GM12864 (cell line): ENCODE results near the gene FEV.

ENCODE experiments used
- DNase-seq: peaks from one replicate; pipeline ENCODE4 v3.0.0-alpha.2; 2011; ENCODE audit warnings: low read depth
- H3K4me3 ChIP-seq: 2 replicates; pipeline ENCODE4 v1.5.1; 2011; ENCODE audit warnings: mild to moderate bottlenecking, low read depth, low read length, control low read depth
- TF ChIP-seq, protein P1 (sequence below): IDR thresholded peaks from 2 replicates; pipeline ENCODE4 v1.5.1; 2011; ENCODE audit warnings: low read depth, mild to moderate bottlenecking, moderate library complexity, low read length, control low read depth, inconsistent platforms; ENCODE audit errors: missing control alignments

The FEV gene

DNA sequence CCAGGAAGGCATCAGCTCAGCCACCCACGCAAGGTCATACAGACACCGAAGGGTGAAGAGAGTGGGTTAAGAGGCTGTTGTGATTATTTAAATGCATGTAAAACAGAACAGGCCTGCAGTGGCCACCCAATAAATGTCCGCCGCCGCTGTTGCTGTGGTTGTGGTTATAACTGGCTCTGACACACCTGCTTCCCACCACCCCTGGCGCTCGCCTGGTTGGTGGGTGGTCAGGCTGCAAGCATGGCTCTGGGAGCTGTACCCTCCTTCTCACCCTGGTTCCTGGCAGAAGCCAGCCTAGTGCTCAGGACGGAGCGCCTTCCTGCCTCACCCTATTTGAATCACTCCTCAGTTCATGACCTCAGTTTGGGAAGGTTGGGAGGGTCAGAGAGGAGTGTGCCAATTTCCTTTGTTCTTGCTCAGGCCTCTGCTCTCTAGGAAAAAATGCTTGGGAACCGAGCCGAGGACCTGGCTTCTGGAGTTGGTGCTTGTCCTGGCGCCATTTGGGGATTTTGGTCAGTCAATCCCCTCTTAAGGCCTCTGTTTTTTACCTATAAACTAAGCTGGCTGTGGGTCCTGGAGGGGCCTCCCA lies 13.5 kb upstream of the FEV start:
- TF ChIP-seq, protein P1, sequence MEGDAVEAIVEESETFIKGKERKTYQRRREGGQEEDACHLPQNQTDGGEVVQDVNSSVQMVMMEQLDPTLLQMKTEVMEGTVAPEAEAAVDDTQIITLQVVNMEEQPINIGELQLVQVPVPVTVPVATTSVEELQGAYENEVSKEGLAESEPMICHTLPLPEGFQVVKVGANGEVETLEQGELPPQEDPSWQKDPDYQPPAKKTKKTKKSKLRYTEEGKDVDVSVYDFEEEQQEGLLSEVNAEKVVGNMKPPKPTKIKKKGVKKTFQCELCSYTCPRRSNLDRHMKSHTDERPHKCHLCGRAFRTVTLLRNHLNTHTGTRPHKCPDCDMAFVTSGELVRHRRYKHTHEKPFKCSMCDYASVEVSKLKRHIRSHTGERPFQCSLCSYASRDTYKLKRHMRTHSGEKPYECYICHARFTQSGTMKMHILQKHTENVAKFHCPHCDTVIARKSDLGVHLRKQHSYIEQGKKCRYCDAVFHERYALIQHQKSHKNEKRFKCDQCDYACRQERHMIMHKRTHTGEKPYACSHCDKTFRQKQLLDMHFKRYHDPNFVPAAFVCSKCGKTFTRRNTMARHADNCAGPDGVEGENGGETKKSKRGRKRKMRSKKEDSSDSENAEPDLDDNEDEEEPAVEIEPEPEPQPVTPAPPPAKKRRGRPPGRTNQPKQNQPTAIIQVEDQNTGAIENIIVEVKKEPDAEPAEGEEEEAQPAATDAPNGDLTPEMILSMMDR = no peak
- H3K4me3 ChIP-seq = no peak overlapping the region
- DNase-seq = no peak

DNA sequence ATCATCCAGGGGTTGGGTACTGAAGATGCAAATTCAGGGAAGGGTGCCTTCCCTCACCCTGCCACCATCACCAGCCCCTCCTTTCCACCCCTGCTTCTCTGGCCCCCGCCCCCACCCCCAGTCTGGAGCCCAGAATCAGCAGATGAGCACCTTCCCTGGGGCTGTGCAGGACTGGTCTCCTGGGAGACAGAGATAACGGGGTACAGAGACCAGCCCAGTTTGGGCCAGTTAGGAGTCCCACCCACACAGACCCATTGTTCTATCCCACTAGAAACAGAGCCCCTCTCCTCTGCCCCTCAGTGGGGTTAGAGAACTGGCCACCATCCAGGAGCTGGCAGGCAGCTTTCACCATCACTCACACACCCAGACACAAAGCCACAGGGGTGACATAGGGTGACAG lies 12.7 kb upstream of the FEV start:
- H3K4me3 ChIP-seq = no peak overlapping the region
- no peak for DNase-seq
- TF ChIP-seq, protein P1 = no peak

DNA sequence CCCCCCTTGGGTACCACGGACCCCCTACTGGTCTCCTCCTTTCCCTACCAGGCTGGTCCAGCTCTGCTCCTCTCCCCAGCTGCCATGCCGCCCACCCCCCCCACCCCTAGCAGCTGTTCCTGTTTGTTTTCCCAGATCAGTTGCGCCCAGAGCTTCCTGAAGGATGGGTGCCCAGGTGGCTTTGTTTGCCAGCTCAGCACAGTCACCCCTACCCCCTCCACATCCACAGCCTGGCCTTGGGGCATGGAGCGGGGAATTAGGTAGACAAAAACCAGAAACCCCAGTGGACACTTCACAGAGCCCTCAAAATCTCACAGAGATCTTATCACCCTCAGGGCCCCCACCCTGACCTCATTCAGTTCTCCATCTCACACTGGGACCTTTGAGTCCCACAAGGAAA lies 12.0 kb upstream of the FEV start:
- no peak overlapping the region for H3K4me3 ChIP-seq
- TF ChIP-seq, protein P1 = no peak
- no peak for DNase-seq

DNA sequence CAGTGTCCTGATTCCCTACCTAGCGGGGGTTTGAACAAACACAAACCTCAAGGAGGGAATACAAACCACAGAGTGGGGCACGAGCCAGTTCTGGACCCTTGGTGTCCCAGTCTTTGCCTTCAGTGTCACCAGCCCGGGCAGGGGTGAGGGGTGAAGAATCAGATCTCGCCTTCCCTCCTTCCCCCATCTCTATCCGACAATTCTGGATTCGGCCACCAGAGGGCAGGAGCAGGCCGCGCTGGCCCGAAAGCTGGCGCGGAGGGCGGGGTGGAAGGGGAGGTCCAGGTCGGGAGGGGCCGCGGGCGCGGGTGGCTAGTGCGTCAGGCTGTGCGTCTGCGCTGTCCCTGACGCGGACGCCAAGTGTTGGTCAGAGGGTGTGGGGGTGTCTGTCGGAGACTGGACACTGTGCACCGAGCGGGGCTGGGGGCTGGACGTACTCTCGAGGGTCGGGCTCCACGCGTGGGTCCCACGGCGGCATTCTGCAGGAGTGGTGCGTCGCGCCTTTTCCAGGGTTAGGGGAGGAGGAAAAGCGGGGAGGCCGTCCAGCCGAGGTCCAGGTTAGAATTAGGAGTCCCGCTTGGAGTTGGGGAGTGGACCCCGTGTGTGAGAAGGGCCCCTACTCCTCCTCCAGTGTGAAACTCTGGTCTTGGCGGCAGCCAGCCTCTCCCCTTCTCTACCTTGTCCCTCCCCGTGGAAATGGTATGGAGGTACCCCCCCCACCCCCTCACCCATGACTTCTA lies 11.2 kb upstream of the FEV start:
- TF ChIP-seq, protein P1 = peak; percentile 89
- no peak overlapping the region for H3K4me3 ChIP-seq
- DNase-seq = no peak

DNA sequence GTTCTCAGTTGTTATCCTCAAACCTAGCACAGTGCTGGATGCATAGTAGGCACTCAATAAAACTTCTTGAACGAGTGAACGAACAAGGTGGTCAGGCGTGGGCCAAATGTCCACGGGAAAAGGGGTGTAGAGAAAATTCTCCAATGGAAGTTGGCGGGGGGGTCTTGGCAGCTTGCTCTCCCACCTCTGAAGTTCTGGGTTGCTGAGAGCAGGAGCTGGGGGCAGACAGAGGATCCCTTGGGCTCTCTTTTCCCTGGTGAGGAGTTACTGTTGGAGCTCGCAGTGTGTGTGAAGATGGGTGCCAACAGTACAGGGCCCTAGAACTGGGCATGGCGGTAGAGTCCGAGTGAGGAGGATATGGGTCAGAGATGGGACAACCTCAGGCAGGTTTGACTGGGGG lies 10.6 kb upstream of the FEV start:
- TF ChIP-seq, protein P1 = no peak
- no peak for DNase-seq
- no peak overlapping the region for H3K4me3 ChIP-seq

DNA sequence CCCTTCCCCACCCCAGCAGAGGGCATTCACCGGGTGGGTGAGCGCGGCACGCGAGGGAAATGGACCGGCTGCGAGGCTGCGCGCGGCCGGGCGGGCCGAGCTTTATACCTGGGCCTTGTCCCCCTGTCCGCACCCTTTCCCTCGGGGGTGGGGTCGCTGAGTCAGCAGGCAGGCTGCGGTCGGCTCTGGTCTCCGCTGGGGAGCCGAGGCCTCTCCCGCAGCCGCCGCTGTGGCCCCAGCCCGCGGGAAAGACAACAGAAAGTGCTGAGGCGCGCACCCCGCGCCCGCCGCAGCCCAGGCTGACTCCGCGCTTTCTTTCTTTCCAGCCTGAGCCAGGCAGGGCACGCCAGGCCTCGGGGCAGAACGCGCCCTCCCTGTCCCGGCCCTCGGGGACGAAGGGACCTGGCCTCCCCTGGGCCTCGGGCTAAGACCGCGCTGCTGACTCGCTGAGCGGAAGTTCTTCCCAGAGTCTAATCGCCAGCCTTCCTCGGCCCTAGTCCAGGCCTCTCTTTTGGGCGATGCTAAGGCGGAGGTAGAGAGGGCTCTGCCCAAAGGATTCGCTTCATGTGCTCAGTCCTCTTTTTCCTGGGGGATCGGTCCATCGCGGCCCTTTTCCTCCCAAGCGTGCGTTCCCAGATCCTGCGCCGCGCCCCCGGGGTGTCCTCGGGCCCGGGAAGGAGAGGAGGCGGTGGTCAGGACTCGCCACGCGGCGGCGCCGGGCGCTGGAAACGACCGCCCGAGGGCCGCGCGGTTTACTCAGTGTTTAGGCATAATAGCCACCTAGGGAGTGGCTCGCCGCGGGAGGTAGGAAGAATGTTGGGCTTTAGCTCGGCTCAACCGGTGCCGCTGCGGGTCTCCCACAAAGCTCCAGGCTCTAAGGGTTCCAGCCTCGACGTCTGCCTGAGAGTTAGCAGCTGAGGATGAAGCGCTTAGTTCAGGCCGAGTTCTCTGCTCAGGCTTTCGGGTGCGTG lies 8.6 kb upstream of the FEV start, which contains the start of gene CRYBA2:
Gene CRYBA2 (minus strand): TSS at position 78 of the 971 bp plus-strand sequence. CDS start 246 bp downstream, outside the sequence.
- TF ChIP-seq, protein P1 = no peak
- DNase-seq = no peak
- no peak within 1 kb of the TSS for H3K4me3 ChIP-seq
